Testis (tissue), 2 donors: ENCODE measurements around the gene C1orf35.

ENCODE experiments used
- CTCF ChIP-seq, 3 experiments: fragments of 450-650 bp in 2 of 3; fragments of 200-600 bp in 1 of 3; sonication (generic) in 1 of 3; IDR thresholded peaks; one replicate each; pipeline ENCODE4 v1.5.1; 2016 to 2019; ENCODE audit warnings: antibody characterized with exemption in 3 of 3, mild to moderate bottlenecking in 2 of 3, moderate library complexity in 1 of 3
- POLR2A ChIP-seq: fragments of 450-650 bp; IDR thresholded peaks from one replicate; pipeline ENCODE4 v1.6.1; 2017; ENCODE audit warnings: antibody characterized with exemption, mild to moderate bottlenecking, moderate library complexity

DNA sequence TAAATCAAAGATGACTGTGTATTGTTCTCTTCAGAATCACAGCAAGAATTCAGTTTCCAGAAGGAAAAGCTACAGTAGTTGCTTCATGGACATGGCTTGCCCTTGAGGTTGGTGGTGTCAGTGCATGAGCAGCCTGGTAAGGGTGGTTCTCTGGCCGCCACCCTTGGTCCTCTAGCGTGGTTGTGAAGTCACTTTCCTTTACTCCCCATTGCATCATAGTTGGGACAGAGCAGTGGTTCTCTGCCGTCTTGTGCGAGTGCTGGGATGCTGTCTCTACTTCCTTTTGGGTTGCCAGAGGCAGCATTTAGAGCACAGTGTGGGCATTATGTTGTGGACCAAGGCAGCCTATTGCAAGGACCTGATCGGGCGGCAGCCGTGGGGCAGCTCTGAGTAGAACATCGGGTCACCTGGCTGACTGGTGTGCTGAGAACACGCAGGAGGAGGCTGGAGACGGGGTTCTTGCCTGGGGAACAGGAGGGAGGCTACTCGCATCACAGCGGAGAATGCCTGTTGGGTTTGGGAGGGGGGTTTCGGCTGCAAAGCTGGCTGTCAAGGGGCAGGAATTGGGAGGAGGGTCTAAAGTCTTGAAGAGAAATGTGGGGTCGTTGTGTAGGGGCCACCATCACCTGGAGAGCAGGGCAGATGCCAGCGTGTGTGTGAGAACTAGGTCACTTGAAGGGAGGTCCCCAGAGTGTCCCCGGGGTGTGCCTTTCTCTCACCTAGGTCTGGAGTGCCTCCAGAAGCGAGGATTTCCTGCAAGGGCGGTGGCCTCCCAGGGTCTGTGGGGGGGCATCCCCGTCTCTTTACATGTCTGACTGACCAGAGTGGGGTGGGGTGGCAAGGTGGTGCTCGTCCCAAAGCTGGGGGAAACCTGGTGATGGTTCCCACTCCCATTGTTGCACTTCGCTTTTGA, 14.3 kb downstream of the C1orf35 start:
- TF ChIP-seq CTCF (IDR thresholded peaks at IDR 0.05) (no peak), POLR2A (no peak)
